GM12873 (cell line): Measurements from ENCODE around the gene TAS2R20.

Experiments used
- CTCF ChIP-seq: IDR thresholded peaks from 2 replicates; pipeline ENCODE4 v1.5.1; 2012; ENCODE audit warnings: low read depth, mild to moderate bottlenecking, moderate library complexity, low read length, control low read depth; ENCODE audit not compliant: insufficient read depth; ENCODE audit errors: missing control alignments

TAS2R20 gene

DNA sequence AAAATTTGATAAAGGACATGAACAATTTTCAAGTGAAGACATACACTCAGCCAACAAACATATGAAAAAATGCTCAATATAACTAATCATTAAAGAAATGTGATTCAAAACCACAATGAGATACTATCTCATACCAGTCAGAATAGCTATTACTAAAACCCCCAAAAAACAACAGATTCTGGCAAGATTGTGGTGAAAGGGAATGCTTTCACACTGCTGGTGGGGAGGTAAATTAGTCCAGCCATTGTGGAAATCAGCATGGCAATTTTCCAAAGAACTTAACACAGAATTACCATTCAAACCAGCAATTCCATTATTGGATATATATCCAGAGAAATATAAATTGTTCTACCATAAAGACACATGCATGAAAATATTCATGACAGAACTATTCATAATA lies 40.4 kb downstream of the TAS2R20 start:
- no peak for TF ChIP-seq CTCF

- TF ChIP-seq CTCF, result no peak
Observed at GRCh38 chr12:10956085-10956484, 42.0 kb downstream of the TAS2R20 start.

DNA sequence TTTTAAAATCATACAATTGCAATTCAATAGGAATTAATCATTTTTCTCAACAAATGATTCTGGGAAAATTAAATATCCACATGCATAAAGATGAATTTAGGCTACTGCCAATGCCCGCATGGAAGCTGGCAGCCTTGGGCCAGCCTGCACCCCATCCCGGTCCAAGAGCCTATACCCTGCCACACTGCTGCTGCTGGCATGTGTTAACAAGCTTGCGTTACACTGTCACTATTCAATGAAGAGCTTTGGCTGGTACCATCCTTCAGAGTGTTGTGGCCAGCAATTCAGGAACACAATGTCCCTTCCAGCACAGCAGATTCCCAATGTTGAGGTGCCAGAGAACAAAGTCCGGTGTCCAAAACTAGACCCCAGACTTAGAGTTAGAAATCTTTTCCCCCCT lies 45.5 kb downstream of the TAS2R20 start:
- no peak for TF ChIP-seq CTCF
